T-cell (primary cell): ENCODE data around the gene GINS3. TPM values are rescaled to one million over a fixed set of nuclear protein-coding genes. Genes with fewer than 3 reads are reported as not detected.

Experiments
- ATAC-seq, 4 experiments: fragments of 200-7000 bp in 3 of 4; fragments of 150-1000 bp in 1 of 4; cut with Tn5 transposase; replicated peaks in 1 of 4; 1 replicate in 3 of 4; 2 replicates in 1 of 4; pipeline ENCODE4 v1.10.0; 2021; ENCODE audit warnings: moderate library complexity in 3 of 4, mild to moderate bottlenecking in 2 of 4, moderate number of reproducible peaks in 1 of 4
- CTCF ChIA-PET, 2 donors: fragments of 300-600 bp; sonication (Branson Sonifier 250); formaldehyde crosslinking; loops; one replicate each; lab custom pipeline; 2022; ENCODE audit warnings: antibody characterized with exemption in 2 of 2; lab: Charles Lee
- POLR2A ChIA-PET, 2 donors: fragments of 300-600 bp; sonication (Branson Sonifier 250); formaldehyde crosslinking; loops; one replicate each; lab custom pipeline; 2022; ENCODE audit warnings: antibody characterized with exemption in 2 of 2; lab: Charles Lee
- DNase-seq, 35 experiments: peaks; one replicate each; pipeline versions ENCODE4 v3.0.0 to v3.0.0-alpha.2; 2013 to 2023
- H3K27ac ChIP-seq: one replicate; pipeline ENCODE4 v1.5.1; 2013; ENCODE audit warnings: low read length
- H3K27me3 ChIP-seq, 2 experiments: replicated peaks in 1 of 2; 1 replicate in 1 of 2; 2 replicates in 1 of 2; pipeline versions ENCODE4 v1.6.1 to v1.7.0; 2013; ENCODE audit warnings: low read length in 1 of 2, mixed read lengths in 1 of 2; ENCODE audit not compliant: control insufficient read depth in 2 of 2, insufficient read depth in 2 of 2; ENCODE audit errors: extremely low read depth in 1 of 2
- H3K36me3 ChIP-seq, 2 donors: 1 replicate in 1 of 2; 2 replicates in 1 of 2; pipeline versions ENCODE4 v1.6.1 to v1.7.0; 2013; ENCODE audit warnings: low read length in 1 of 2; ENCODE audit not compliant: control insufficient read depth in 2 of 2, insufficient read depth in 1 of 2; ENCODE audit errors: extremely low read depth in 1 of 2
- H3K4me1 ChIP-seq, 2 experiments: 1 replicate in 1 of 2; 2 replicates in 1 of 2; pipeline versions ENCODE4 v1.6.1 to v1.7.0; 2013; ENCODE audit warnings: low read length in 2 of 2, mixed read lengths in 1 of 2; ENCODE audit not compliant: insufficient read depth in 2 of 2, control insufficient read depth in 1 of 2; ENCODE audit errors: extremely low read depth in 1 of 2
- H3K4me3 ChIP-seq, 2 donors: 1 replicate in 1 of 2; 2 replicates in 1 of 2; pipeline versions ENCODE4 v1.5.1 to v1.7.0; 2013; ENCODE audit warnings: mild to moderate bottlenecking in 2 of 2, low read length in 1 of 2, moderate library complexity in 1 of 2; ENCODE audit not compliant: control insufficient read depth in 1 of 2; ENCODE audit errors: extremely low read depth in 1 of 2
- H3K9me3 ChIP-seq: 2 replicates; pipeline ENCODE4 v1.7.0; 2013
- H3K27ac Mint-ChIP-seq, 2 donors: one replicate each; pipeline ENCODE4 v1.8.0; 2020 to 2021; ENCODE audit warnings: mild to moderate bottlenecking in 2 of 2, mixed read lengths in 2 of 2
- H3K27me3 Mint-ChIP-seq, 2 donors: one replicate each; pipeline ENCODE4 v1.8.0; 2021 to 2022; ENCODE audit warnings: mixed read lengths in 2 of 2
- H3K36me3 Mint-ChIP-seq: one replicate; pipeline ENCODE4 v1.8.0; 2021; ENCODE audit warnings: mixed read lengths
- H3K4me1 Mint-ChIP-seq, 3 donors: one replicate each; pipeline ENCODE4 v1.8.0; 2020 to 2022; ENCODE audit warnings: mixed read lengths in 3 of 3, mild to moderate bottlenecking in 1 of 3
- H3K4me3 Mint-ChIP-seq, 3 donors: one replicate each; pipeline ENCODE4 v1.8.0; 2020 to 2022; ENCODE audit warnings: mild to moderate bottlenecking in 3 of 3, mixed read lengths in 3 of 3, moderate library complexity in 3 of 3
- H3K9me3 Mint-ChIP-seq, 3 donors: one replicate each; pipeline ENCODE4 v1.8.0; 2020 to 2022; ENCODE audit warnings: mixed read lengths in 3 of 3
- WGBS: methylation state at CpG from one replicate; pipeline ENCODE4 v1.1.5; 2013; ENCODE audit warnings: missing lambda C conversion rate; ENCODE audit not compliant: insufficient coverage; 5-methylcytosine and 5-hydroxymethylcytosine counted together
- total RNA-seq, 35 experiments: library from RNA in 6 of 35; stranded (reverse) in 6 of 35; fragments of 120-200 nt in 1 of 35; gene quantifications; one replicate each; pipeline versions ENCODE4 v1.2.1 to v1.2.4 and lab custom pipeline; 2013 to 2026

GINS3 gene
- total RNA-seq, 5 donors from 2014 or later (not counting 1 experiment from before 2014, with no cell fraction given), result 0.98 to 1.6 (median 1.3) TPM

DNA sequence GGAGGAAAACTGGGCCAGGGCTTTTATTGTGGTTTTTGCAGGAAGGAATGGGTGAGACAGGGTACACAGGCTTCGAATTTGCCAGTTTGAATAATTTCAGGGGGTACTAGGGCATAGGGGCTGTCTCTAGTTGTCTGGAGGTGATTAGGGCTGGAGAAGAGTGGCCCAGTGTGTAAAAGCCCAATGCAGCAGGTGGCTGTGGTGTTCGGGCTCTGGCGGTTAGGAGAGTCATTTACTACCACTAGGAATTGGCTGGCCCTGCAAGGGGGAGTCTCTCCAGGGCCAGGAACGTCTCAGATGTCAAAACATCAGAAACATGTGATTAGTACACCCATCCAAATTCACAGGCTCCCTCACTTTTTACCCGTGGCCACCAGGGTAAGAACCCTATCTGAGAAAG, 50.3 kb downstream of the GINS3 start:
- peaks cover 0 to 16% of the 10 kb centered on the region in 2 experiments for H3K27me3 ChIP-seq
- H3K9me3 Mint-ChIP-seq, result peaks cover 0 to 1% (median under 1%) of the 10 kb centered on the region in 3 donors
- peaks cover 8 to 29% of the 10 kb centered on the region in 2 donors for H3K27me3 Mint-ChIP-seq
- ATAC-seq (no peak), DNase-seq (no peak)
- H3K4me3 ChIP-seq, result no peak overlapping the region
- H3K4me1 Mint-ChIP-seq, result peaks cover 0 to 5% (median 0%) of the 10 kb centered on the region in 3 donors
- CTCF ChIA-PET, result no interaction called here
- H3K27ac Mint-ChIP-seq, result no peak overlapping the region
- H3K36me3 Mint-ChIP-seq, result no peaks in the 10 kb centered on the region
- 0% methylated on average over 1 of the region's 5 CpGs for WGBS
- no peaks in the 10 kb centered on the region for H3K36me3 ChIP-seq
- H3K4me3 Mint-ChIP-seq, result no peak overlapping the region
- POLR2A ChIA-PET, result no interaction called here
- H3K9me3 ChIP-seq, result no peaks in the 10 kb centered on the region
- no peaks in the 10 kb centered on the region for H3K4me1 ChIP-seq
- H3K27ac ChIP-seq, result no peak overlapping the region

DNA sequence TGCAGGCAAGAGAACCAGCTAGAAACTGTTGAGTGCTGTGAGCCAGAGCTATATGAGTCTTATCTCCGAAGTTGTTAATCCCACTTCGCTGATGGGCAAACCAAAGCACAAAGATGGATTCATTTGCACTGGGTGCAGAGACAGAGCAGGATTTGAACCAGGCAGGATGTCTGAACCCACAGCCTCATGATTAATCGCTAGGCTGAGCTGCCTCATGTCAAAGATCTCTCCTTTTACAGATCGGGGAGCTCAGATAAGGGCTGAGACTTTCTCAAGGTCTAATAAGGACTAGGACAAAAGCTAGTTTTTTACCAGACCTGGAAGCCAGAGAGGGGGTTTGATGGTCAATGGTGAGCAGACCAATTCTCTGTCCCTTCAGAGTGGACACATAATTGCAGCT, 51.5 kb downstream of the GINS3 start:
- H3K9me3 Mint-ChIP-seq, result no peaks in the 10 kb centered on the region
- H3K4me1 ChIP-seq, result no peaks in the 10 kb centered on the region
- no peak overlapping the region for H3K4me3 ChIP-seq
- WGBS, result 78% methylated on average over 2 of the region's 4 CpGs
- H3K36me3 ChIP-seq, result no peaks in the 10 kb centered on the region
- DNase-seq (no peak), ATAC-seq (no peak)
- H3K9me3 ChIP-seq, result no peaks in the 10 kb centered on the region
- ChIA-PET POLR2A (no interaction called here), CTCF (interaction anchor here in 1 of 2 donors (1.5 kb wide), 1 partner anchor 11 kb away, joined by 3 read pairs; no protein-coding TSS in a partner anchor)
- peaks cover 0 to 5% (median 0%) of the 10 kb centered on the region in 3 donors for H3K4me1 Mint-ChIP-seq
- no peak overlapping the region for H3K4me3 Mint-ChIP-seq
- peaks cover 8 to 29% of the 10 kb centered on the region in 2 donors for H3K27me3 Mint-ChIP-seq
- H3K27ac Mint-ChIP-seq, result no peak overlapping the region
- H3K27me3 ChIP-seq, result peaks cover 0 to 13% of the 10 kb centered on the region in 2 experiments
- no peaks in the 10 kb centered on the region for H3K36me3 Mint-ChIP-seq
- H3K27ac ChIP-seq, result no peak overlapping the region

DNA sequence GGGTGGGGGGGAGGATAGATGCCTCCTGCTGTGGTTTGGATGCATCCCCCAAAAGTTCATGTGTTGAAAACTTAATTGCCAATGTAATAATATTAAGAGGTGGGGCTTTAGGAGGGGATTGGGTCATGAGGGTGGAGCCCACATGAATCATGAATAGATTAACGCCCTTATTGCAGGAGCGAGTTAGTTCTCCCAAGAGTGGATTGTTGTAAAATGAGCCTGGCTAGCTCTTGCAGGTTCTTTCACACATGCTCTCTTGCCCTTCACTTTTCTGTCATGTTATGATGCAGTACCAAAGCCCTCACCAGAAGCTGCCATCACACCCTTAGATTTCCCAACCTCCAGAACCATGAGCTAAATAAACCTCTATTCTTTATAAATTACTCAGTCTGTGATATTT, 52.0 kb downstream of the GINS3 start:
- Mint-ChIP-seq H3K27me3 (peaks cover 8 to 29% of the 10 kb centered on the region in 2 donors), H3K9me3 (no peaks in the 10 kb centered on the region), H3K4me1 (peaks cover 0 to 5% (median 0%) of the 10 kb centered on the region in 3 donors), H3K27ac (no peak overlapping the region), H3K36me3 (no peaks in the 10 kb centered on the region), H3K4me3 (no peak overlapping the region)
- WGBS, result no CpG with 5 or more reads among the region's 2 CpGs
- POLR2A ChIA-PET, result no interaction called here
- peaks cover 0 to 13% of the 10 kb centered on the region in 2 experiments for H3K27me3 ChIP-seq
- no peak for ATAC-seq
- no peaks in the 10 kb centered on the region for H3K4me1 ChIP-seq
- no peak overlapping the region for H3K27ac ChIP-seq
- no peak overlapping the region for H3K4me3 ChIP-seq
- H3K36me3 ChIP-seq, result no peaks in the 10 kb centered on the region
- no peak for DNase-seq
- H3K9me3 ChIP-seq, result no peaks in the 10 kb centered on the region
- CTCF ChIA-PET, result interaction anchor here in 1 of 2 donors (0.7 to 1.5 kb wide), 2 partner anchors 11 to 31 kb away, joined by 3 to 7 read pairs; no protein-coding TSS in a partner anchor

DNA sequence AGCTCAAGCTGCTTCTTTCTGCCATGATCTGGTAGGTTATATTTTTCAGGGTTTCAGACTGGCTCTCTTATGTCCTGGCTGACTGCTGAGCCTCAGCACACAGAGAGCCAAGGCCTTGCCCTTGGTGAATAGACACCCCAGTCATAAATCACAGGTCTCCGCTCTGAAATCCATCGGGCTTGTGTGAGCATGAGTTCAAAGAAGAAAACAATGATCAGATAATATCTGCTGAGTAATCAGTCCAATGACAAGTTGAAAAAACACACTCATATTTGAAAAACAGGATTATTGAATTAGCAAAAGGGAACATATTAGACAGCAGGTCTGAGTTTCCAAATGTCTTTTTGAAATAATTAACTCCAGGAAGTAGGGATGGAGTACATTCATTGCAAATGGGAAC, 56.6 kb downstream of the GINS3 start:
- H3K4me1 Mint-ChIP-seq, result no peaks in the 10 kb centered on the region
- Histone ChIP-seq H3K36me3 (no peaks in the 10 kb centered on the region), H3K4me3 (no peak overlapping the region), H3K4me1 (no peaks in the 10 kb centered on the region), H3K27ac (no peak overlapping the region), H3K27me3 (peaks cover 0 to 13% of the 10 kb centered on the region in 2 experiments), H3K9me3 (no peaks in the 10 kb centered on the region)
- ATAC-seq (no peak), DNase-seq (no peak)
- peaks cover 7 to 13% of the 10 kb centered on the region in 2 donors for H3K27me3 Mint-ChIP-seq
- POLR2A ChIA-PET, result no interaction called here
- CTCF ChIA-PET, result no interaction called here
- WGBS, result no CpG with 5 or more reads among the region's 2 CpGs
- H3K4me3 Mint-ChIP-seq, result no peak overlapping the region
- H3K9me3 Mint-ChIP-seq, result no peaks in the 10 kb centered on the region
- H3K36me3 Mint-ChIP-seq, result no peaks in the 10 kb centered on the region
- H3K27ac Mint-ChIP-seq, result no peak overlapping the region

DNA sequence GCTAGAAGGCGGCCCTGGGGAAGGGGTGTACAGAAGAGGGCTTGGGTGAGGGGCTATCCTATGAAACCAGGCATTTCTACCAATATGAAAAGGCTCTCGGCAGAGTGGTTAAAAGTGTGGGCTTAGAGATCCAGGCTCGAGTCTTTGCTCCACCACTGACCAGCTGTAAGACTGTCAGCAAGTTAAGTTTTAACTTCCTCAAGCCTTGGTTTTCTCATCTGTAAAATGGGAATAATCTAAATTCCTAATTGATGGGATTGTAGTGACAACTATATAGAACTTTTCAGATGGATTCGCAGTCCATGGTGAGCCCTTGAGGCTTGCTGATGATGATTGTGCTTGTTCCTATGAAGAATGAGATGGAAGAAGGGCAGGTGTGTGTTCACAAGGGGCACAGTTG, 57.0 kb downstream of the GINS3 start:
- ChIA-PET CTCF (no interaction called here), POLR2A (no interaction called here)
- H3K4me1 ChIP-seq, result no peaks in the 10 kb centered on the region
- DNase-seq (no peak), ATAC-seq (no peak)
- Mint-ChIP-seq H3K36me3 (no peaks in the 10 kb centered on the region), H3K27me3 (peaks cover 8 to 14% of the 10 kb centered on the region in 2 donors), H3K9me3 (no peaks in the 10 kb centered on the region), H3K4me1 (no peaks in the 10 kb centered on the region), H3K27ac (no peak overlapping the region), H3K4me3 (no peak overlapping the region)
- WGBS, result 42% methylated on average over 2 of the region's 4 CpGs
- peaks cover 0 to 13% of the 10 kb centered on the region in 2 experiments for H3K27me3 ChIP-seq
- H3K4me3 ChIP-seq, result no peak overlapping the region
- H3K36me3 ChIP-seq, result no peaks in the 10 kb centered on the region
- H3K27ac ChIP-seq, result no peak overlapping the region
- no peaks in the 10 kb centered on the region for H3K9me3 ChIP-seq

DNA sequence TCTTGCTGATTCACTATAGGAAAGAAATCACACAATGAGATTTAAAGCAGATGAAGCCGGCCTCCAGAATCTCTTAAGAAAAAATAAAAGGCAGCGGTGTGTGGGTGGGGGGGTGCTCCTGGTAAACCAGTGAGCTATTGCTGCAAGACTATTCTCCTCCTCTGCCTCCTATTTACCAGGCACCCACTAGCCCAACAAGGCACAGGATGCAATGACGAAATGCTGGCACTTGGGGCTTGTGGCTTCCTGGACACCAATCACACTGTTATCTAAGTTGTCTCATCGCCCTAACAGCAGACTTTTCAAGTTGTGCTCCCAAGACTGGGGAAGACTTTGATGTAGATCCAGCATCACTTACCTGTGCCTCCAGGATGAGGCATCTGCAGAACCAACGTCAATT, 57.5 kb downstream of the GINS3 start:
- H3K9me3 Mint-ChIP-seq, result no peaks in the 10 kb centered on the region
- no peak overlapping the region for H3K27ac ChIP-seq

More for the DNA sequence above, 57.5 kb downstream of the GINS3 start:
- POLR2A ChIA-PET, result no interaction called here
- peaks cover 10 to 13% of the 10 kb centered on the region in 2 donors for H3K27me3 Mint-ChIP-seq
- no peaks in the 10 kb centered on the region for H3K36me3 ChIP-seq
- ATAC-seq (no peak), DNase-seq (peak in 1 of 35 experiments; percentile 5)
- no peaks in the 10 kb centered on the region for H3K9me3 ChIP-seq
- CTCF ChIA-PET, result no interaction called here
- no peaks in the 10 kb centered on the region for H3K36me3 Mint-ChIP-seq
- 7% methylated on average over 2 of the region's 5 CpGs for WGBS
- peaks cover 0 to 16% of the 10 kb centered on the region in 2 experiments for H3K27me3 ChIP-seq
- no peak overlapping the region for H3K4me3 Mint-ChIP-seq
- no peak overlapping the region for H3K4me3 ChIP-seq
- H3K4me1 ChIP-seq, result no peaks in the 10 kb centered on the region
- no peak overlapping the region for H3K27ac Mint-ChIP-seq
- no peaks in the 10 kb centered on the region for H3K4me1 Mint-ChIP-seq
